Prostate gland (tissue), 2 donors: ENCODE data around the gene MORN3.

Source experiments
- CTCF ChIP-seq, 4 experiments: fragments of 200-600 bp in 2 of 4; fragments of 450-650 bp in 2 of 4; sonication (generic) in 2 of 4; IDR thresholded peaks; 1 replicate in 3 of 4; 2 replicates in 1 of 4; pipeline ENCODE4 v1.5.1; 2016 to 2019; ENCODE audit warnings: antibody characterized with exemption in 4 of 4, mild to moderate bottlenecking in 2 of 4, moderate library complexity in 2 of 4
- POLR2A ChIP-seq: fragments of 450-650 bp; IDR thresholded peaks from one replicate; pipeline ENCODE4 v1.6.1; 2016; ENCODE audit warnings: antibody characterized with exemption, mild to moderate bottlenecking
- POLR2AphosphoS5 ChIP-seq: sonication (generic); formaldehyde crosslinking; IDR thresholded peaks from one replicate; pipeline ENCODE4 v1.6.1; 2017; ENCODE audit warnings: antibody characterized with exemption

GRCh38 chr12:121653999-121654398 lies 15.5 kb downstream of the MORN3 start:
- TF ChIP-seq CTCF (IDR thresholded peaks at IDR 0.05): no peak
- TF ChIP-seq POLR2AphosphoS5: no peak
- TF ChIP-seq POLR2A: no peak
